Neural progenitor cell (in vitro differentiated cells): ENCODE results near the gene HOXB9. TPM values are rescaled to one million over a fixed set of nuclear protein-coding genes. Genes with fewer than 3 reads are reported as not detected.

Source experiments
- DNase-seq: peaks from one replicate; pipeline ENCODE4 v3.0.0-alpha.2; 2016; ENCODE audit warnings: low spot score
- H2AFZ ChIP-seq: fragments of 200-600 bp; sonication (generic); replicated peaks from 2 replicates; pipeline ENCODE4 v1.6.1; 2016; ENCODE audit warnings: antibody characterized with exemption
- H3F3A ChIP-seq: fragments of 200-600 bp; sonication (generic); 2 replicates; pipeline ENCODE4 v1.6.1; 2016; ENCODE audit warnings: antibody characterized with exemption, low read depth
- H3K27ac ChIP-seq: fragments of 200-600 bp; sonication (generic); 2 replicates; pipeline ENCODE4 v1.5.1; 2016; ENCODE audit warnings: mild to moderate bottlenecking
- H3K27me3 ChIP-seq: fragments of 200-600 bp; sonication (generic); 2 replicates; pipeline ENCODE4 v1.6.1; 2016; ENCODE audit warnings: mild to moderate bottlenecking, moderate library complexity
- H3K36me3 ChIP-seq: fragments of 200-600 bp; sonication (generic); 2 replicates; pipeline ENCODE4 v1.5.1; 2016
- H3K4me1 ChIP-seq: fragments of 200-600 bp; sonication (generic); 2 replicates; pipeline ENCODE4 v1.6.1; 2016; ENCODE audit warnings: mixed run types
- H3K4me2 ChIP-seq: fragments of 200-600 bp; sonication (generic); 2 replicates; pipeline ENCODE4 v1.6.1; 2016
- H3K4me3 ChIP-seq: fragments of 200-600 bp; sonication (generic); 2 replicates; pipeline ENCODE4 v1.5.1; 2016
- H3K79me2 ChIP-seq: fragments of 200-600 bp; sonication (generic); 2 replicates; pipeline ENCODE4 v1.6.1; 2016; ENCODE audit warnings: low read depth
- H3K9ac ChIP-seq: fragments of 200-600 bp; sonication (generic); 2 replicates; pipeline ENCODE4 v1.6.1; 2016
- H3K9me3 ChIP-seq: fragments of 200-600 bp; sonication (generic); 2 replicates; pipeline ENCODE4 v1.5.1; 2016; ENCODE audit warnings: low read depth
- H4K20me1 ChIP-seq: fragments of 200-600 bp; sonication (generic); 2 replicates; pipeline ENCODE4 v1.6.1; 2016; ENCODE audit warnings: low read depth
- H3K27ac Mint-ChIP-seq: 3 replicates; pipeline ENCODE4 v1.8.0; 2021; ENCODE audit warnings: mixed read lengths
- H3K27me3 Mint-ChIP-seq: 2 replicates; pipeline ENCODE4 v1.8.0; 2022; ENCODE audit warnings: low read depth, mild to moderate bottlenecking, inconsistent platforms, moderate library complexity, mixed read lengths; ENCODE audit not compliant: insufficient read depth
- H3K36me3 Mint-ChIP-seq: 3 replicates; pipeline ENCODE4 v1.8.0; 2021; ENCODE audit warnings: mixed read lengths
- H3K4me1 Mint-ChIP-seq: 3 replicates; pipeline ENCODE4 v1.8.0; 2021; ENCODE audit warnings: mixed read lengths
- H3K4me3 Mint-ChIP-seq: 3 replicates; pipeline ENCODE4 v1.8.0; 2021; ENCODE audit warnings: mild to moderate bottlenecking, moderate library complexity, mixed read lengths
- H3K9me3 Mint-ChIP-seq: 3 replicates; pipeline ENCODE4 v1.8.0; 2020; ENCODE audit warnings: mixed read lengths
- EZH2 ChIP-seq: fragments of 200-600 bp; sonication (generic); IDR thresholded peaks from 2 replicates; pipeline ENCODE4 v1.6.1; 2017; ENCODE audit warnings: antibody characterized with exemption, mild to moderate bottlenecking, moderate library complexity
- EZH2phosphoT487 ChIP-seq: fragments of 200-600 bp; sonication (generic); IDR thresholded peaks from 2 replicates; pipeline ENCODE4 v1.6.1; 2017; ENCODE audit warnings: antibody characterized with exemption
- total RNA-seq: library from RNA; depleted of rRNA; stranded (reverse); fragments of >200 nt; gene quantifications from 2 replicates; pipeline ENCODE4 v1.2.3, GENCODE V29; 2015; ENCODE audit warnings: low replicate concordance
- TF ChIP-seq, protein P1 (sequence below): fragments of 200-600 bp; sonication (generic); IDR thresholded peaks from 2 replicates; pipeline ENCODE4 v1.5.1; 2017; ENCODE audit warnings: antibody characterized with exemption, mild to moderate bottlenecking

Gene HOXB9
- total RNA-seq, 1 donor from 2014 or later = not detected

- H3K4me3 ChIP-seq = no peak overlapping the region
- no peaks in the 10 kb centered on the region for H3K36me3 Mint-ChIP-seq
- H3K4me2 ChIP-seq = no peak overlapping the region
- no peak overlapping the region for H3K27ac ChIP-seq
- no peaks in the 10 kb centered on the region for H3K9me3 ChIP-seq
- H3K27me3 Mint-ChIP-seq = peaks cover 97% of the 10 kb centered on the region
- peaks cover 93% of the 10 kb centered on the region for H4K20me1 ChIP-seq
- H3K9ac ChIP-seq = no peak overlapping the region
- peaks cover 6% of the 10 kb centered on the region for H3K9me3 Mint-ChIP-seq
- H3K4me3 Mint-ChIP-seq = no peak overlapping the region
- no peaks in the 10 kb centered on the region for H3K79me2 ChIP-seq
- peaks cover 9% of the 10 kb centered on the region for H3K4me1 Mint-ChIP-seq
- H3F3A ChIP-seq = no peaks in the 10 kb centered on the region
- TF ChIP-seq, protein P1, sequence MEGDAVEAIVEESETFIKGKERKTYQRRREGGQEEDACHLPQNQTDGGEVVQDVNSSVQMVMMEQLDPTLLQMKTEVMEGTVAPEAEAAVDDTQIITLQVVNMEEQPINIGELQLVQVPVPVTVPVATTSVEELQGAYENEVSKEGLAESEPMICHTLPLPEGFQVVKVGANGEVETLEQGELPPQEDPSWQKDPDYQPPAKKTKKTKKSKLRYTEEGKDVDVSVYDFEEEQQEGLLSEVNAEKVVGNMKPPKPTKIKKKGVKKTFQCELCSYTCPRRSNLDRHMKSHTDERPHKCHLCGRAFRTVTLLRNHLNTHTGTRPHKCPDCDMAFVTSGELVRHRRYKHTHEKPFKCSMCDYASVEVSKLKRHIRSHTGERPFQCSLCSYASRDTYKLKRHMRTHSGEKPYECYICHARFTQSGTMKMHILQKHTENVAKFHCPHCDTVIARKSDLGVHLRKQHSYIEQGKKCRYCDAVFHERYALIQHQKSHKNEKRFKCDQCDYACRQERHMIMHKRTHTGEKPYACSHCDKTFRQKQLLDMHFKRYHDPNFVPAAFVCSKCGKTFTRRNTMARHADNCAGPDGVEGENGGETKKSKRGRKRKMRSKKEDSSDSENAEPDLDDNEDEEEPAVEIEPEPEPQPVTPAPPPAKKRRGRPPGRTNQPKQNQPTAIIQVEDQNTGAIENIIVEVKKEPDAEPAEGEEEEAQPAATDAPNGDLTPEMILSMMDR = no peak
- peak; percentile 16 for TF ChIP-seq EZH2
- H3K4me1 ChIP-seq = no peaks in the 10 kb centered on the region
- no peak overlapping the region for H2AFZ ChIP-seq
- H3K27me3 ChIP-seq = peaks cover 100% of the 10 kb centered on the region
- no peak overlapping the region for H3K27ac Mint-ChIP-seq
- DNase-seq = no peak
- no peaks in the 10 kb centered on the region for H3K36me3 ChIP-seq
Measured at GRCh38 chr17:48591255-48592056, 34.7 kb downstream of the HOXB9 start.

DNA sequence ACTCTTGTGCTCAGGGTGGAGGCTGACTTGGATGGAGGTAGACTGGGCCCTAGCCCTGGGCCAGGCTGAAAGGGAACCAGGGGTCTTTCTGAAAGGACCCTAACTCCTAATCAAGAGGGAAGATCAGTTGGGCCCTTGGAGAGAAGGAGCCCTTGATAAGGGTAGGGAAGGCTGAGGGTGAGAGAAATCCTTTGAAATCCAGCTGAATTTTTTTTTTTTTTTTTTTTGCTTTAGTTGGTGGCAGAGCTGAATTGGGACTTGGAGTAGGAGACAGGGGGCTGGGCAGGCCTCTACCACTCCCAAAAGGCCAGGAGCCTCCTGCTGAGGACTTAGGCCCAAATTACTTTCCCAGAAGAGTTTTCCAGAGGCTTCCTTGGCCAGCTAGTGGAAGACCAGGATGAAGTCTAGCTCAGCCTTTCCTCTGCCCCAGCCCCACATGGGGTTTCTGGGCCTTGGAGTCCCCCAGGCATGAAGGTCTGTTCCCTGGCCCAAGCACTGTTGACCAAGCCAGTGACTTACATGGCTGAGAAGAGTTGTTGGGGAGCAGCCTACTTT, 35.5 kb downstream of the HOXB9 start:
- H3K4me3 Mint-ChIP-seq = no peak overlapping the region

DNA sequence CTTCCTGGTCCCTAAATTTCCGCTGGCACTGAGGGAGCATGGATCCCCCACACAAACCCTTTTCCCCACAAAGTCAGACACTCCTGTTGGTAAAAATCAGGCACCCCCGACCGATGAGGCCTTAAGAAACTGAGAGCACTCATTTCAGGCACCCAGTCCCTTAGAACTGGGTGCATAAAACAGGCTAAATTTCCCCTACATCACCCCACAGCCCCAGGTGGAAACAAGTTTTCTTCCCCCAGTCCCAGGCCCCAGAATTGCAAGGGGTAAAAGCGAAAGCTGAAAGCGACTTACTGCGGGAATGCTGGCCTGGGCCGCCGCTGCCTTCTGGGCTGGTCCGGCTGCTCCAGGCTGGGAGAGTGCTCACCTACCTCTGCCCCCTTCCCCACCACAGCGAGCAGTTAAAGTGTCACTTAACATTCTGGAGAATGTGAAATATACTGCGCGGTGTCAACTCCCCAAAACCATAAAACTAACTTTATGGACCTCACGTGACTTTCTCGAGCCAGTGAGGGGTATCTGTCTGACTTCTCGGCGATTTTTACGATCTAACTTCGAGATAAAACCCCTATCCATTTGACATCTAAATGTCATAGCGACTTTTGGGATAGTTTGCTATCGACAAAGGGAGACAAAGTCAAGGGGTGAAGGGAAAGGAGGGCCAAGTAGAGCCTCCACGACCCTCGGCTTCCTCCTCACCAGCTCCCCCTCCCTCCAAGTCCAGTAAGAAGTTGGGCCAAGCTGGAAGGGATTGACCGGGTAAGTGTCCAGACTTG, 36.1 kb downstream of the HOXB9 start, which contains the start of gene HOXB3:
Gene HOXB3 (minus strand): TSS at position 411 of the 776 bp plus-strand sequence. CDS start 37,767 bp downstream, outside the sequence.
- Histone ChIP-seq H3K27ac (no peak within 1 kb of the TSS), H3K4me3 (no peak within 1 kb of the TSS), H3K36me3 (no peaks in the 10 kb centered on the region), H3K27me3 (peaks cover 100% of the 10 kb centered on the region), H3F3A (no peaks in the 10 kb centered on the region), H3K4me2 (no peak within 1 kb of the TSS), H4K20me1 (peaks cover 92% of the 10 kb centered on the region), H2AFZ (no peak within 1 kb of the TSS), H3K4me1 (no peaks in the 10 kb centered on the region), H3K9ac (no peak within 1 kb of the TSS), H3K79me2 (no peaks in the 10 kb centered on the region), H3K9me3 (no peaks in the 10 kb centered on the region)
- H3K4me3 Mint-ChIP-seq = peak within 1 kb of the TSS; percentile 58
- H3K9me3 Mint-ChIP-seq = peaks cover 11% of the 10 kb centered on the region
- DNase-seq = no peak
- H3K27ac Mint-ChIP-seq = no peak within 1 kb of the TSS
- H3K36me3 Mint-ChIP-seq = no peaks in the 10 kb centered on the region
- peaks cover 11% of the 10 kb centered on the region for H3K4me1 Mint-ChIP-seq
- TF ChIP-seq EZH2phosphoT487 (peak; percentile 82), EZH2 (peak; percentile 82)
- TF ChIP-seq, protein P1 = no peak
- H3K27me3 Mint-ChIP-seq = peaks cover 97% of the 10 kb centered on the region

More for the DNA sequence above, 35.5 kb downstream of the HOXB9 start:
- peaks cover 11% of the 10 kb centered on the region for H3K4me1 Mint-ChIP-seq
- H3K27ac ChIP-seq = no peak overlapping the region
- H3K27me3 ChIP-seq = peaks cover 100% of the 10 kb centered on the region
- H3F3A ChIP-seq = no peaks in the 10 kb centered on the region
- TF ChIP-seq, protein P1 = no peak
- no peak for TF ChIP-seq EZH2phosphoT487
- no peaks in the 10 kb centered on the region for H3K4me1 ChIP-seq
- no peak overlapping the region for H3K27ac Mint-ChIP-seq
- H3K4me2 ChIP-seq = no peak overlapping the region
- H3K4me3 ChIP-seq = no peak overlapping the region
- no peak overlapping the region for H2AFZ ChIP-seq
- no peak overlapping the region for H3K9ac ChIP-seq
- no peak for DNase-seq
- H3K27me3 Mint-ChIP-seq = peaks cover 97% of the 10 kb centered on the region
- H3K36me3 ChIP-seq = no peaks in the 10 kb centered on the region
- H3K79me2 ChIP-seq = no peaks in the 10 kb centered on the region
- H4K20me1 ChIP-seq = peaks cover 92% of the 10 kb centered on the region
- H3K36me3 Mint-ChIP-seq = no peaks in the 10 kb centered on the region
- no peaks in the 10 kb centered on the region for H3K9me3 ChIP-seq
- peaks cover 11% of the 10 kb centered on the region for H3K9me3 Mint-ChIP-seq
